Bone marrow (tissue), 2 donors: Measurements from ENCODE around the gene GTPBP3.

Experiments used
- DNase-seq, 2 donors: peaks; one replicate each; lab custom pipeline; 2025; lab: John Stamatoyannopoulos, UW

Gene GTPBP3

GRCh38 chr19:17385878-17386611, 48.7 kb downstream of the GTPBP3 start:
- peak; percentile 19 to 31 for DNase-seq

- no peak for DNase-seq
Measured at GRCh38 chr19:17389288-17389687, 51.9 kb downstream of the GTPBP3 start.

- DNase-seq, result no peak
Measured at GRCh38 chr19:17389957-17390664, 52.8 kb downstream of the GTPBP3 start.

- DNase-seq, result peak; percentile 52 to 88
Measured at GRCh38 chr19:17390665-17391370, 53.5 kb downstream of the GTPBP3 start.

- DNase-seq, result no peak
Measured at GRCh38 chr19:17391371-17392151, 54.2 kb downstream of the GTPBP3 start.
